Tongue (tissue), 2 donors: Measurements from ENCODE around the gene VTCN1. TPM values are rescaled to one million over a fixed set of nuclear protein-coding genes. Genes with fewer than 3 reads are reported as not detected.

Experiments
- DNase-seq: peaks from one replicate; pipeline ENCODE4 v3.0.0-alpha.2; 2015
- total RNA-seq: library from RNA; depleted of rRNA; stranded (reverse); fragments of >200 nt; gene quantifications from one replicate; pipeline ENCODE4 v1.2.3, GENCODE V29; 2014

VTCN1 gene
- total RNA-seq, 1 donor from 2014 or later, result 3.8 TPM

- no peak for DNase-seq
These were observed 2.1 kb downstream of the VTCN1 start for GRCh38 chr1:117208580-117208979.

- no peak for DNase-seq
These were observed 5.4 kb downstream of the VTCN1 start for GRCh38 chr1:117205368-117205767.

DNA sequence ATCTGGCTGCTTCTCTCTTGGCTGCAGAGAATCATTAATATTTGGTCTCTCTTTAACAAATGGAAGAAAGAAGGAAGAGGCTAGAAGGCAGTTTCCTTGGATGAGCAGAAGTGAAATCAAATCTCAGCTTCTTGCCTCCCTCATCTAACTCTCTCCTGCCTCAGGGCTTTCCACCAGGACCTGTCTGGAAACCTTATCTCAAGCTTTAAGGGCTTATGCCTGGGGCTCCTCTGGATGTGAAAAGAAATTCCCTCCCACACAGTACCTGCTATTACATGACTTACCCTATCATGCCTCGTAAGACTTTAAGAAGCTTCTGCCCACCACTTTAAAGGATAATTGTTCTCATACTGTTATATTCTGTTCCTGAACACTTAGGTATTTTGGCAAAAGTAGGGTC is 8.9 kb downstream of the VTCN1 start:
- no peak for DNase-seq

- no peak for DNase-seq
These were observed 12.6 kb downstream of the VTCN1 start for GRCh38 chr1:117198097-117198496.

GRCh38 chr1:117189726-117190125 is 21.0 kb downstream of the VTCN1 start:
- DNase-seq, result no peak

GRCh38 chr1:117188816-117189437 is 21.8 kb downstream of the VTCN1 start:
- no peak for DNase-seq

DNA sequence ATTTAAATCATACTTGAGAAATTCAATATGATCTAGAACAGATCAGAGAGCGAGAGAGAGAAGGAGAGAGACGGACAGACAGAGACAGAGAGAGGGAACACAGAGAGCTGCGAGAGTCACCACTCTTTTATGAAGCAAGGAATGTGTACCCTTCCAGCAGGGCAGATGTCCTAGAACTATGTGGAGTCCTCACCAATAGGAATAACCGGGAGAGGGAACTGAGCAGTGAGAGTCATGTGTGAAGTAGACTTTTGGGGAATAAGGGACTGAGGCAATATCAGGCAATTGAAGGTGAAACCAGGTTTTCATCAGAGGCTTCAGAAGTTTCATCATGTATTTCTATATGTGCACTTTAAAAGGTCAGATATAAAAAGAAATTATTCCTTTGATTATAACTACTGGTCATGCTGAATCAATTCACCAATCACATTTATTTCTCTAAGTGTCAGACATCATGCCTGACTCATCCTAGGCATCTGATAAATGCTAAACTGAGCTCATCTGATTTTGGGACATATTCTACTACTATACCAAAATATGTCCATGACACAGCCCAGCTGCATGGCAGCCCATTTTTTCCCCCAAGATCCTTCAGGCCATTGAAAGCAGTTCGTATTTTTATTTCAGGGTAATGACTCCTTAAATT is 22.4 kb downstream of the VTCN1 start:
- DNase-seq, result no peak

DNA sequence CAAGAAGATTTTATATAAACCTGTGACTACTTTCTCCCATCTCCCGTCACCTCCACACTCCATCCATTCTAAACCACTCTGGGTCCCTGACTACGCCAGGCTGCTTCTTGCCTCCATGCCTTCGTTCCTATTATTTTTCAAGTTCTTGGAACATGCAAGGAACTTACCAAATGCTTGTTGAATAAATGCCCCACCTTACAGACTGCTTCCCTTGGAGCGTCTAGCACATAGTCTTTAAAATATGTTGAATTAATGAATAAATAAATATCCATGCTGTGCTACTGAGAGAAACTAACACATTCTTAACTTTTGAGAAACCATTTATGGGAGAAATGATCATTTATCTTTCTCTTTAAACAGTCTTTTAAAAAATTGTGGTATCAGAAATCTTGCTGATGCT is 27.6 kb downstream of the VTCN1 start:
- no peak for DNase-seq

- DNase-seq, result no peak
These were observed 28.4 kb downstream of the VTCN1 start for GRCh38 chr1:117182319-117182718.

DNA sequence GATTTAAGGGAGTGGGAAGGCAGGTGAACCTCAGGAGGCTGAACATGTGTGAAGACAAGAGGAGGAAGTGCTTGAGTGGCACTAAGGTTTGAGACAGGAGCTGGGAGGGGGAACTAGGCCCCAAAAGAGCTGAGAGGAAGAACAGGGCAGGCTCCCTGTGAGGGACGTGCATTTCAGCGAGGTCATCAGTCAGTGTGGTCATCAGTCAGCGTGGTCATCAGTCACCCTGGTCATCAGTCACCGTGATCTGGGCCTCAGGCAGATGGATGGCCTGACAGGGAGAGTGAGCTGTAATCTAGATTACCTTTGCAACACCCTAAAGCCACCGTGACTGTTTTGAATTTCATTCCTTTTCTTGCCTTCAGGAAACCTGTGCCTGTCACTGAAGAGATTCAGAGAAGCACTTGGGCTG is 29.1 kb downstream of the VTCN1 start:
- no peak for DNase-seq

DNA sequence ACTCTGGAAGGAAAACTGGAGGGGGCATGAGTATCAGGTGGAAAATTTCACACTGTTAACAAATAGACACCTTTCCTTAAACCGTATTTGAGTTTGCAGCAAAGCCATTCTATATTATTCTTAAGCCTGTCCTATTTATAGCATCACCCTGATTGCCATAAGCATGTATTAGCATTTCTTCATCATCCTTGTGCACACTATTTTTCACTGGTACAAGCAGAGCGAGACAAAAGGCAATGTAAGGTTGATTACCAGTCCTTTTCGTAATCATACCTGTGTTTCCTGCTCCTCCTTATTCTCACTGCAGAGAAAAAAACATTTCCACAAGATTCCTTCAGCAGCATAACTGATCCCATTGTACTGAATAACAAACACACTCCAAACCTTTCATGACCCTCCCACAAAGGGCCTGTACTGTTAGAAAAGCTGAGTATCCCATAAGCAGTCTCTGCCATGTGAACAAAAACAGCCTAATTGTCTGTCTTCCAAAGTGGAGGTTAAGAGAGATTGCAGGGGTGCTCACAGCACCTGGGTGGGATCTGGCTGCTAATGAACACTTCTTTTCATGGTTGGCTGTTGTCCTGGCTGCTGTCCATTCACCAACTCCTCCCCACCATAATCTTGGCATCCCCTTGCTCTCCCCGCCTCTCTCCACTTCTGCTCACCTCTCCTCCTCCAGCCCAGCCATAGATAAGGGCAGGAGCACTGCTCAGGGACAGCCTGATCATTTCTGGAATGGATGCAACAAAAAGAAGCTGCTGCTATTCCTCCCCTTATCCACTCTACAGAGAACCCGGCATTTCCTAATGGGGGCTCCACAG is 30.4 kb downstream of the VTCN1 start:
- no peak for DNase-seq

DNA sequence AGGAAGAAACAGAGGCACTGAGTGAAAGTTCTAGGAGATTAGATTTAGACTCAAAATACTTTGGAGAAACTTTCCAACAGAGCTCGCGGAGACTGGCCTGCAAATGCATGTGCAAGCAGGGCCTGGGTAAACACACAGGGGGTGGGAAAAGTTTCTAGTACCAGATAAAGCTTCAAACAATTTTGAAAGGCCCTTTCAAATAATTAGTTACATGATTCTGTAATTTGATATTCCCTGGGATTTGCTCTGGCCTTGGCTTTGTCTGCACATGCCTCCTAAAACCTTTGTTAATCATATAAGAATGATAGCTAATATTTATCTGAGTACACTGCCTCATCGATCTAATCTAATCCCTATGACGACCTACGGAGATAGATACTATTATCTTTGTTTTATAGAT is 31.3 kb downstream of the VTCN1 start:
- no peak for DNase-seq

DNA sequence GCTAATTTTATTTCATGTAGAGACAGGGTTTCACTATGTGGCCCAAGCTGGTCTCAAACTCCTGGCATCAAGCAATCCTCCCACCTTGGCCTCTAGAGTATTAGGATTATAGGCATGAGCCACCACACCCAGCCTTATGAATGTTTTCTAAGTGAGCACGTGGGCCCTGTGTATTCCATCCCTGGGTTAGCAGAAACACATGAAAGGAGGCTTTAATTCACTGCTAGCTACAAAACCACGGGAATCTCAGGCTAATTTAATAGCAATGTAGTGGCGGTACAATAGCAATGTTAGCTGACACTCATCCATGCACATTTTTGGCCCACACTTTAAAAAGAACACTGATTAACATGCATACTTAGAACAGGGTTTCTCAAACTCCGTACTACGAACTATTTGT is 32.0 kb downstream of the VTCN1 start:
- DNase-seq, result no peak

GRCh38 chr1:117177376-117177775 is 33.4 kb downstream of the VTCN1 start:
- no peak for DNase-seq

DNA sequence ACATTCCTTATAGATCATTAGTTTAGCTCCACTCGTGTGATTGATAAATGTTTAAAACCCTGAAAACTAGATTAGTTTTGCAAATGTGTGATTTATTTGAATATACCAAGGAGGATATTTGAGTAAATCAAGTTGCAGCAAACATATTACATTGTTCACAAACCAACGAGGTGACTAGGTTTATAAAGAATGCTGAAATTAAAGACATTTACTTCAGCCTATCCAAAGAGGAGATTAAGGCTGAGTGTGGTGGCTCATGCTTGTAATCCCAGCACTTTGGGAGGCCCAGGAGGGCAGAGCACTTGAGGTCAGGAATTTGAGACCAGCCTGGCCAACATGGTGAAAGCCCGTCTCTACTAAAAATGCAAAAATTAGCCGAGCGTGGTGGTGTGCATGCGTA is 34.1 kb downstream of the VTCN1 start:
- no peak for DNase-seq

DNA sequence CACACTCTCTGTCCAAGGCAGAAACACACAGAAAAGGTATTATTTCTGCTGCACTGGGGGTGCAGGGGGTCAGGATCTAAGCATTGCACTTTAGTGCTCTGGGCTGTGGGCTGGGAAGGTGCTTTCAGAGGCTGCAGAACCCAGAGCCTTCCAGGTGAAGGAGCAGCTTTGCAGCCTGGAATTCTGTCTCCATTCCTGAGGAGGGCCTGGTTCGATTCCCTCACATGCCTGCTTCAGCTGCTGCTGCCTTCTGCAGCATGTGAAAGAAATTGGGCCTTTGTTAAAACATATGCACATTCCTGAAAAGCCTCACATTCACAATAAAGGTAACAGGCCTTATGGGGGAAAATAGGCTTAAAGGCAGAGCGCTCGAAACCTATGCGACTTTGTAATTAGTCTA is 35.9 kb downstream of the VTCN1 start:
- DNase-seq, result no peak

DNA sequence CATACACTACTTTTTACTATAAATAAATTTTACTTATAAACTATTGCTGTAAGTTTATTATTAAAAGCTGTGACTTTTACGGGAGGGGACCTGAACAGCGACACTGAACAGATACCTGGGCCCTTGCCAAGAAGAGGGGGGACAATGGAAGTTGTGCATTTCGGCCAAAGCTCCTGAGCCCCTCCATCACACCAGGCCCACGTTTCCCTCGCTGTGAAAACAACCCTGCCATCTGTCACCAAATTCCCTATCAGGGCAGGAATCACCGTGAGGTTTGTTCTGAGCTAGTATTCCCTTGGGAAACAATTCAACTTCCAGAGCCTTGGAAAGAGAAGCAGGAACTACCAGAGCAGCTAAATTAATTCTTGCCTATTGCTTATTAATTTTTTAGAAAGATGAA is 37.0 kb downstream of the VTCN1 start:
- no peak for DNase-seq

- DNase-seq, result no peak
These were observed 37.7 kb downstream of the VTCN1 start for GRCh38 chr1:117173006-117173405.

DNA sequence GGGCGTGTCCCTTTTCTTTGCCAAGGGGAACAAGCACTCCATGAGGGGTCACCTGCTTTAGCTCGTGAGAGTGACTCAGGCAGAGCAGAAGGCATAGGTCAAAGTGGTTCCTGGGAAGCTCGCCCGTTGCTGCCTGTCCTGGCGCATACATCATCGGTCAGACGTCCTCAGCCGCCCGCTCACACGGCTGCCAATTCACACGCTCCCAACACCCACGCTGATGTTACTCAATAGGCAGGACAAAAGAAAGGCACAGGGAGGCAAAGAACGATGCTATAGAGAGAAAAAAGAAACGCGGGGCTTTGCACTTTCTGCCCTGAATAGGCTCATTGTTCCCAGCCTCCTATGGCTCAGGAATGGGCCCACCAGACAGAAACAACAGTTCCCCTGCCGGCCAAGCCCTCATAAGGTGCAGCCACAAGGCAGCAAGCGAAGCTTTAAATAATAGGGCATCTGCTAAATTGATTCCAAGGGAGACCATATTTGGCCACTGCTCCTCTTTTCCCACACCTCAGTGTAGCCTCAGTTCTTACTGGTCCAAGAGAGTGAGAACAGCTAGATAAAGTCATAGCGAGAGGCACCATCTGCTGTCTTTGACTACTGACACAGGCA is 38.7 kb downstream of the VTCN1 start:
- no peak for DNase-seq

DNA sequence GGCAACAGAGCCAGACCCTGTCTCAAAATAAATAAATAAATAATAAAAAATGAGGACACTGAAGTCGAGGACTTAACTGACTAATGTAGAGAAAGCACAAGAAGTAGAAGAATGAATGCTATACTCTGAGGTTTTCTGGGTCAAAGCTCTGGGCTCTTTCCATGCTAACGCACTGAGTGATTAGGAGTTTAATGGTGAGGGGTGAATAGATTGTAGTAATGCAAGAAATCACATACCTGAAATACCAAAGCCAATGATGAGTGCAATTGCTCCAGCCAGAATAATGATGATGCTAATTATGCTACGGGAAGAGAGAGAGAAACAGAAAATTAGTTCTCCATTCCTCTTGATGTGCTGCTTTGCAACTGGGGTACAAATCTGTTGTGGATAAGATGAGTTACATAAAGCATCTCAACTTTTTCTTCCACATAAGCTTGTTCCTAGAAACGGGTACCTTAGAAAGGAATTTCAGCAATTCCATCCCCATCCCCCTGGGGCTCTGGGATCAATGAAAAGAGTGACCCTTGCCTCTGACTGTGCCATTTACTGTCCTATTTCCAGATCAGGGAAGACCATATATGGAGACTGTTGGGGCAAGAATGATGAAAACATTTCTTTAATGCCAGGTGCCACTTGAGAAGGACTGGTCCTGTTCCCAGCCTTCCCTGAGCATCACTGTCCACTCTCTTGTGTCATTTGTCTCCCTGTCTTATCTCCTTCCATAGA is 40.7 kb downstream of the VTCN1 start:
- no peak for DNase-seq

GRCh38 chr1:117167402-117167801 is 43.3 kb downstream of the VTCN1 start:
- DNase-seq, result no peak

DNA sequence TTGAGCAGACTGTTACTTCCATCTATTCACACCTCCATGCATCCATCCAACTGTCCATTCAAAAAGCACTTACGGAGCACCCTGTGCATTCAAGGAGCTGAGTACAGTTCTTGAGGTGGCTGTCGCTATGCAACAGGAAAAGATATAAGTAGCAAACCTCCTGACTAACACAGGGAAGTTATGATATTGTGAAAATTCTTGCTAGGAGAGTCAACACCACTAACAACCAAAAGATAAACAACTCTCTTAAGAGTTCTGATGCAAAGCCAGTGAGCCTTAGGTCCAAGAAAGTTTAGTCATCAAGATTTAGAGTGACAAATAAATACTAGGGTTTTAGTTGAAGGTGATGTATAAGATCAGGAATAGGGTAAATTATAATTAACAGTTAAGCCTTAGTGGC is 44.7 kb downstream of the VTCN1 start:
- no peak for DNase-seq
